Parathyroid adenoma (tissue), 2 donors: Measurements from ENCODE around the gene ORC5.
"Not testable (repeated sequence)": the region's sequence is repeated elsewhere in the genome, so short reads cannot be mapped to it uniquely, and the experiment has no call there.

Experiments used
- H2AFZ ChIP-seq: fragments of 300-600 bp; sonication (generic); one replicate; pipeline ENCODE4 v1.7.0; 2017; ENCODE audit warnings: antibody characterized with exemption, mild to moderate bottlenecking
- H3K27ac ChIP-seq: fragments of 300-600 bp; sonication (generic); one replicate; pipeline ENCODE4 v1.7.0; 2017
- H3K27me3 ChIP-seq: fragments of 300-600 bp; sonication (generic); one replicate; pipeline ENCODE4 v1.7.0; 2017; ENCODE audit warnings: low read length; ENCODE audit not compliant: control insufficient read depth, insufficient read depth
- H3K36me3 ChIP-seq: fragments of 300-600 bp; sonication (generic); one replicate; pipeline ENCODE4 v1.7.0; 2017; ENCODE audit warnings: low read length; ENCODE audit not compliant: control insufficient read depth, insufficient read depth
- H3K4me1 ChIP-seq: fragments of 300-600 bp; sonication (generic); one replicate; pipeline ENCODE4 v1.7.0; 2017; ENCODE audit warnings: control low read depth
- H3K4me2 ChIP-seq: fragments of 300-600 bp; sonication (generic); one replicate; pipeline ENCODE4 v1.7.0; 2017; ENCODE audit warnings: low read length
- H3K4me3 ChIP-seq: fragments of 300-600 bp; sonication (generic); one replicate; pipeline ENCODE4 v1.7.0; 2017; ENCODE audit warnings: low read depth, low read length
- H3K79me2 ChIP-seq: fragments of 300-600 bp; sonication (generic); one replicate; pipeline ENCODE4 v1.7.0; 2017; ENCODE audit warnings: control low read depth
- H3K9ac ChIP-seq: fragments of 300-600 bp; sonication (generic); one replicate; pipeline ENCODE4 v1.7.0; 2017; ENCODE audit warnings: mild to moderate bottlenecking
- H3K9me3 ChIP-seq: fragments of 300-600 bp; sonication (generic); one replicate; pipeline ENCODE4 v1.7.0; 2017; ENCODE audit warnings: low read length; ENCODE audit not compliant: control insufficient read depth
- CTCF ChIP-seq: fragments of 300-600 bp; sonication (generic); IDR thresholded peaks from one replicate; pipeline ENCODE4 v1.7.0; 2017; ENCODE audit warnings: antibody characterized with exemption, mild to moderate bottlenecking
- donor health status: primary hyperparathyroidism.

Gene ORC5

DNA sequence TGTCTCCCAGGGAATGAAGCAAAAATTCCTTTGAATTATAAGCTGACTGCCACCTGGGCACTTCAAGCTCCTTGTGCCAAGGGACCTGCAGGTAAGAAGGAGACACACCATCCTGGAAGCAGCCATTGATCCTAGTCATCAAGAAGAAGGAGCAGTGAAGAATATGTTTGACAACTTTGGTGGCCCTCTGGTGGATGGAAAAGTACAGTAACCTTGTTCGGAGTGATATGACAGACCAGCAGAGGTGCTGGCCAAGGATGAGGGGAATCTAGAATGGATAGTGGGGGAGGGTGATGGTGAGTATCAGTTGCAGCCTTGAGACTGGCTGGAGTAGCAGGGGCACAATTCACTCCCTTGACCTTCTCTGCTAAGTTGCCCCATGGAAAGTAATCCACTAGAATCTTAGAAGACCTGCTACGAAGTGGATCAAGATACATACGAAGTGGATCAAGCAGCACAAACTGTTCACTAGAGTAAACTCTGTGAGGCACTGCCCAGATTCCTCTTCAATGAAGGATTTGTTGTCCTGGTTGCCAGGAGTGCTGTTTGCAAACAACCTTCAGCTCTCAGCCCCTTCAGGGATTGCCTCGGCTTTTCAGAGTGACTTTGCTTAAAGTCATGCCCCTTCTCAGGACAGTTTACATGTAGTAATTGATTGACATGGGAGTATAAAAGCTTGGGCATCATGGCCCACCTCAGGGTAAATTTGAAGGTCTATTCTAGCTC is 44.8 kb upstream of the ORC5 start:
- Histone ChIP-seq H3K4me3 (no peak overlapping the region), H3K4me1 (no peaks in the 10 kb centered on the region), H2AFZ (no peak overlapping the region), H3K79me2 (no peaks in the 10 kb centered on the region), H3K27me3 (no peaks in the 10 kb centered on the region), H3K4me2 (no peak overlapping the region), H3K9me3 (no peaks in the 10 kb centered on the region), H3K36me3 (no peaks in the 10 kb centered on the region), H3K27ac (no peak overlapping the region), H3K9ac (no peak overlapping the region)
- TF ChIP-seq CTCF: no peak

- no peak for TF ChIP-seq CTCF
- no peaks in the 10 kb centered on the region for H3K4me1 ChIP-seq
- no peak overlapping the region for H3K27ac ChIP-seq
- no peaks in the 10 kb centered on the region for H3K79me2 ChIP-seq
- no peaks in the 10 kb centered on the region for H3K9me3 ChIP-seq
- no peak overlapping the region for H3K9ac ChIP-seq
- H3K36me3 ChIP-seq: no peaks in the 10 kb centered on the region
- no peak overlapping the region for H2AFZ ChIP-seq
- H3K4me2 ChIP-seq: no peak overlapping the region
- H3K4me3 ChIP-seq: no peak overlapping the region
- H3K27me3 ChIP-seq: no peaks in the 10 kb centered on the region
These were observed 34.8 kb upstream of the ORC5 start for GRCh38 chr7:104242638-104243037.

- no peak overlapping the region for H3K27ac ChIP-seq
- no peaks in the 10 kb centered on the region for H3K4me1 ChIP-seq
- no peak overlapping the region for H3K4me2 ChIP-seq
- no peaks in the 10 kb centered on the region for H3K27me3 ChIP-seq
- no peaks in the 10 kb centered on the region for H3K9me3 ChIP-seq
- no peak overlapping the region for H3K9ac ChIP-seq
- no peaks in the 10 kb centered on the region for H3K79me2 ChIP-seq
- no peaks in the 10 kb centered on the region for H3K36me3 ChIP-seq
- TF ChIP-seq CTCF: no peak
- H3K4me3 ChIP-seq: no peak overlapping the region
- H2AFZ ChIP-seq: no peak overlapping the region
These were observed 33.9 kb upstream of the ORC5 start for GRCh38 chr7:104241538-104242209.

GRCh38 chr7:104241135-104241534 is 33.3 kb upstream of the ORC5 start:
- H3K4me2 ChIP-seq: no peak overlapping the region
- H3K9ac ChIP-seq: no peak overlapping the region
- no peak for TF ChIP-seq CTCF
- H3K27me3 ChIP-seq: no peaks in the 10 kb centered on the region
- H3K27ac ChIP-seq: no peak overlapping the region
- no peaks in the 10 kb centered on the region for H3K9me3 ChIP-seq
- no peaks in the 10 kb centered on the region for H3K36me3 ChIP-seq
- H3K79me2 ChIP-seq: no peaks in the 10 kb centered on the region
- H3K4me1 ChIP-seq: no peaks in the 10 kb centered on the region
- no peak overlapping the region for H2AFZ ChIP-seq
- no peak overlapping the region for H3K4me3 ChIP-seq

DNA sequence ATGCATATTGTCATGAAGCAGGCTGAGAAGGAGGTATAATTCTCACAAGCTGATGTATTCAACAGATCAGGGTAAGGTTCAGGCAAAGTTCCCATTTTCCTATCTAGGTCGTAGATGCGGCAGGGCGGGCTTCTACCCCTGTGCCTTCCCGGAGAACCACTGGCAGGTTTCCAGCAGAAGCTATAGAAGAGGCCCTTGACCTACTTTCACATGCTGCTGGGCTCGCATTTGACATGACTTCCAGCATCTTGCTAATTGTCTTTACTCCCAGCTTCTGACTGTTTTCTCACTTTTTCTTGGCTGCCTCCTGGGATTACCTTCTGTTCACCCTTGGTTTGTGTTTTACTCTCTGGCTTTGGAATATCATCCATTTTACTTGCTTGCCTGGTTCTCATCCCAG is 32.6 kb upstream of the ORC5 start:
- no peaks in the 10 kb centered on the region for H3K79me2 ChIP-seq
- H3K4me2 ChIP-seq: no peak overlapping the region
- H3K27ac ChIP-seq: no peak overlapping the region
- H3K9ac ChIP-seq: no peak overlapping the region
- no peaks in the 10 kb centered on the region for H3K36me3 ChIP-seq
- H3K4me3 ChIP-seq: no peak overlapping the region
- H3K27me3 ChIP-seq: no peaks in the 10 kb centered on the region
- no peaks in the 10 kb centered on the region for H3K4me1 ChIP-seq
- H2AFZ ChIP-seq: no peak overlapping the region
- no peak for TF ChIP-seq CTCF
- no peaks in the 10 kb centered on the region for H3K9me3 ChIP-seq

GRCh38 chr7:104234990-104235389 is 27.2 kb upstream of the ORC5 start:
- not testable (repeated sequence) for H3K27ac ChIP-seq, H2AFZ ChIP-seq, H3K27me3 ChIP-seq, H3K4me1 ChIP-seq, H3K36me3 ChIP-seq, H3K4me3 ChIP-seq, H3K79me2 ChIP-seq, H3K9ac ChIP-seq, H3K4me2 ChIP-seq, H3K9me3 ChIP-seq
